ENCODE measurements around the gene SMC6. TPM values are rescaled to one million over a fixed set of nuclear protein-coding genes. Genes with fewer than 3 reads are reported as not detected.

Gene SMC6
- total RNA-seq, 4 donors from 2014 or later, result 14.1 to 30.8 (median 24.6) TPM

- no peak for DNase-seq (ENCODE audit: low spot score in 2 of 2)
- H3K4me3 ChIP-seq, result no peak overlapping the region
- H3K27ac ChIP-seq, result no peak overlapping the region
- WGBS, 2 donors, result 93 to 96% methylated on average over 1 of the region's 1 CpG
- TF ChIP-seq EP300 (IDR thresholded peaks at IDR 0.05), result no peak
- no peak for TF ChIP-seq CTCF (IDR thresholded peaks at IDR 0.05)
- TF ChIP-seq POLR2A (IDR thresholded peaks at IDR 0.05), result no peak
- no peaks in the 10 kb centered on the region for H3K4me1 ChIP-seq
- H3K9me3 ChIP-seq, result no peaks in the 10 kb centered on the region
- no peaks in the 10 kb centered on the region for H3K27me3 ChIP-seq
- H3K36me3 ChIP-seq, result peaks cover 0 to 73% (median 0%) of the 10 kb centered on the region in 3 donors
Observed at GRCh38 chr2:17708501-17708900, 45.1 kb downstream of the SMC6 start.

GRCh38 chr2:17706845-17707244, 46.8 kb downstream of the SMC6 start:
- WGBS, 2 donors, result 91 to 97% methylated on average over 4 of the region's 4 CpGs
- H3K27ac ChIP-seq, result no peak overlapping the region
- no peak overlapping the region for H3K4me3 ChIP-seq
- no peak for DNase-seq (ENCODE audit: low spot score in 2 of 2)
- no peaks in the 10 kb centered on the region for H3K27me3 ChIP-seq
- no peak for TF ChIP-seq CTCF (IDR thresholded peaks at IDR 0.05)
- TF ChIP-seq EP300 (IDR thresholded peaks at IDR 0.05), result no peak
- no peak for TF ChIP-seq POLR2A (IDR thresholded peaks at IDR 0.05)
- H3K36me3 ChIP-seq, result peaks cover 0 to 69% (median 0%) of the 10 kb centered on the region in 3 donors
- H3K4me1 ChIP-seq, result no peaks in the 10 kb centered on the region
- H3K9me3 ChIP-seq, result no peaks in the 10 kb centered on the region

GRCh38 chr2:17690776-17691175, 62.8 kb downstream of the SMC6 start:
- Histone ChIP-seq H3K27ac (no peak overlapping the region), H3K4me1 (no peaks in the 10 kb centered on the region), H3K36me3 (peaks cover 0 to 92% (median 0%) of the 10 kb centered on the region in 3 donors), H3K27me3 (no peaks in the 10 kb centered on the region), H3K9me3 (peaks cover 0 to 3% (median 0%) of the 10 kb centered on the region in 4 donors), H3K4me3 (no peak overlapping the region)
- 96 to 97% methylated on average over 7 of the region's 7 CpGs for WGBS, 2 donors
- DNase-seq (ENCODE audit: low spot score in 2 of 2), result no peak
- TF ChIP-seq POLR2A (IDR thresholded peaks at IDR 0.05) (no peak), EP300 (IDR thresholded peaks at IDR 0.05) (no peak), CTCF (IDR thresholded peaks at IDR 0.05) (no peak)

- no peak for DNase-seq (ENCODE audit: low spot score in 2 of 2)
- Histone ChIP-seq H3K4me1 (no peaks in the 10 kb centered on the region), H3K27ac (no peak overlapping the region), H3K27me3 (no peaks in the 10 kb centered on the region), H3K36me3 (peaks cover 0 to 76% (median 0%) of the 10 kb centered on the region in 3 donors), H3K9me3 (peaks cover 0 to 3% (median 0%) of the 10 kb centered on the region in 4 donors), H3K4me3 (no peak overlapping the region)
- TF ChIP-seq CTCF (IDR thresholded peaks at IDR 0.05), result no peak
- TF ChIP-seq POLR2A (IDR thresholded peaks at IDR 0.05), result no peak
- no peak for TF ChIP-seq EP300 (IDR thresholded peaks at IDR 0.05)
- 70 to 75% methylated on average over 6 of the region's 6 CpGs for WGBS, 2 donors
Observed at GRCh38 chr2:17689010-17689409, 64.6 kb downstream of the SMC6 start.

- TF ChIP-seq CTCF (IDR thresholded peaks at IDR 0.05) (no peak), EP300 (IDR thresholded peaks at IDR 0.05) (no peak), POLR2A (IDR thresholded peaks at IDR 0.05) (no peak)
- Histone ChIP-seq H3K4me1 (no peaks in the 10 kb centered on the region), H3K4me3 (no peak overlapping the region), H3K36me3 (peaks cover 0 to 76% (median 0%) of the 10 kb centered on the region in 3 donors), H3K27ac (no peak overlapping the region), H3K9me3 (peaks cover 0 to 3% (median 0%) of the 10 kb centered on the region in 4 donors), H3K27me3 (no peaks in the 10 kb centered on the region)
- 93 to 95% methylated on average over 1 of the region's 1 CpG for WGBS, 2 donors
- no peak for DNase-seq (ENCODE audit: low spot score in 2 of 2)
Observed at GRCh38 chr2:17688600-17688999, 65.0 kb downstream of the SMC6 start.
